Upper lobe of left lung (tissue), 6 donors: ENCODE data around the gene ATOH8. TPM values are rescaled to one million over a fixed set of nuclear protein-coding genes. Genes with fewer than 3 reads are reported as not detected.

Source experiments
- ATAC-seq, 2 donors: fragments of 200-7000 bp; cut with Tn5 transposase; one replicate each; pipeline ENCODE4 v1.9.1; 2022; ENCODE audit warnings: mild to moderate bottlenecking in 2 of 2, moderate library complexity in 2 of 2; ENCODE audit not compliant: low FRiP score in 2 of 2
- DNase-seq, 2 donors: peaks; one replicate each; pipeline ENCODE4 v3.0.0-alpha.2; 2019 to 2020
- H3K27ac ChIP-seq, 4 donors: fragments of 200-600 bp; sonication (generic); one replicate each; pipeline ENCODE4 v1.5.1; 2016 to 2019
- H3K27me3 ChIP-seq, 4 donors: fragments of 200-600 bp; sonication (generic); one replicate each; pipeline ENCODE4 v1.5.1; 2017 to 2019
- H3K36me3 ChIP-seq, 4 donors: fragments of 200-600 bp; sonication (generic); one replicate each; pipeline ENCODE4 v1.5.1; 2016 to 2019
- H3K4me1 ChIP-seq, 4 donors: fragments of 200-600 bp; sonication (generic); one replicate each; pipeline ENCODE4 v1.5.1; 2018 to 2019
- H3K4me3 ChIP-seq, 4 donors: fragments of 200-600 bp; sonication (generic); one replicate each; pipeline ENCODE4 v1.5.1; 2017 to 2019; ENCODE audit warnings: mild to moderate bottlenecking in 2 of 4, moderate library complexity in 1 of 4
- H3K9me3 ChIP-seq, 4 donors: fragments of 200-600 bp; sonication (generic); one replicate each; pipeline ENCODE4 v1.5.1; 2018 to 2019
- EP300 ChIP-seq, 4 donors: sonication (generic); formaldehyde crosslinking; IDR thresholded peaks; one replicate each; pipeline ENCODE4 v1.5.1; 2017; ENCODE audit warnings: antibody characterized with exemption in 4 of 4, control low read depth in 2 of 4
- POLR2A ChIP-seq, 4 donors: fragments of 450-650 bp; IDR thresholded peaks; one replicate each; pipeline ENCODE4 v1.5.1; 2016 to 2017; ENCODE audit warnings: antibody characterized with exemption in 4 of 4, mild to moderate bottlenecking in 2 of 4
- POLR2AphosphoS5 ChIP-seq, 2 donors: sonication (generic); formaldehyde crosslinking; IDR thresholded peaks; one replicate each; pipeline ENCODE4 v1.5.1; 2017; ENCODE audit warnings: antibody characterized with exemption in 2 of 2
- WGBS, 2 donors: methylation state at CpG; one replicate each; pipeline ENCODE4 v1.1.5; 2017 to 2018; 5-methylcytosine and 5-hydroxymethylcytosine counted together
- total RNA-seq, 6 donors: library from RNA; depleted of rRNA in 4 of 6; stranded (reverse); fragments of >200 nt in 4 of 6; gene quantifications; one replicate each; pipeline versions ENCODE4 v1.1.0 to v1.2.1, GENCODE V29; 2016 to 2021
- TF ChIP-seq, protein P1 (sequence below), 6 experiments: fragments of 450-650 bp in 4 of 6; fragments of 200-600 bp in 2 of 6; sonication (generic) in 2 of 6; IDR thresholded peaks; one replicate each; pipeline ENCODE4 v1.5.1; 2016 to 2019; ENCODE audit warnings: antibody characterized with exemption in 6 of 6
- donor health status: DM: no; HTN: no; CAD: no; lungs with moderate emphysema.
- donor health status: DM: no; HTN: yes; CAD: no; lungs with severe emphysema.

ATOH8 gene
- total RNA-seq, 6 donors from 2014 or later = 60.2 to 121 (median 85.1) TPM

DNA sequence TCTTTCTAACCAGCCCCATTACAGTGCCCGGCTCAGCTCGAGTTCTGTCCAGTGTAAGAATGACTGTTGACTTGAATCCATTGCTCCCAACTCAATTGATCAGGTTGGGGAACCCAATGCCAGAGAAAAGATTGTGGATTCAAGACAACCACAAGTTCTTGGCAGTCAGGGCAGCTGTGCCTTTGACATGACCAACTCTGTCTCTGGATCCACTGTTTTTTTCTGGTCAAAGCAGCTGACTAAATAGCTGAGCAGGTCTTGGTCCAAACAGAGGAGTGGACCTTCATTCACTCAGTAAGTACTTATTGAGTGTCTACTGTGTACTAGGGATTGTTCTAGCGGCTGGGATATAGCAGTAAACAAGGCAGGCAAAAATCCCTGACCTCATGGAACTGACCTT lies 6.3 kb upstream of the ATOH8 start:
- peak overlapping the region in 1 of 4 donors; percentile 55 for H3K27ac ChIP-seq
- H3K4me1 ChIP-seq = peaks cover 48 to 71% (median 65%) of the 10 kb centered on the region in 4 donors
- no peak for TF ChIP-seq POLR2A (IDR thresholded peaks at IDR 0.05)
- no peak overlapping the region for H3K4me3 ChIP-seq
- DNase-seq (no peak), ATAC-seq (no peak)
- no peaks in the 10 kb centered on the region for H3K36me3 ChIP-seq
- WGBS, 2 donors = 82 to 90% methylated on average over 3 of the region's 3 CpGs
- H3K9me3 ChIP-seq = no peaks in the 10 kb centered on the region
- H3K27me3 ChIP-seq = no peaks in the 10 kb centered on the region

DNA sequence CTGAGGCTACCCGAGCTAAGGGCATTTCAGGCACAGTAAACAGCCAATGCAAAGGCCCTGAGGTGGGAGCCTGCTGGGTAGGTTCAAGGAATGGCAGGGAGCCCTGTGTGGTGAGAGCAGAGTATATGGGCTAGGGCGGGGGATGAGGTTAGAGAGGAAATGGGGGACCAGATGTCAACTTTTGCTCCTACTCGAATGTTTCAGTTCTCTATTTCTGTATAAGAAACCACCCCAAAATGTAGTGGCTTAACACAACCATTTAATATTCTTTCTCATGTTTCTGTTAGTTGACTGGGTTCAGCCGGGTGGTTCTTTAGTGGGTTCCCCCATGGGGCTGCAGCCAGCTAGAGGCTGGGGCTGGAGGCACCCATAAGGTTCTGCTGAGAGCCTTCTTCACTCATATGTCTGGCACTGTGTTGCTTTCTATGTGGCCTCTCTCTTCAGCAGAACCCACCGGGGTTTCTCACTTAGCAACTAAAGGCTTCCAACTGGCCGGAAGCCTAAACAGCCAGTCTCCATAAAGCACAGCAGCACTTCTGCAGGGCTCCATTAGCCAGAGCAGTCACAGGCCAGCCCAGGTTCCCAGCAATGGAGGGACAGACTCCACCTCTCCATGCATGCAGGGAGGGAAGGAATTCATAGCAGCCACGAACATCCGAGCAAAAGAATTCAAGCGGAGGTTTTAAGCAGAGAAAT lies 5.6 kb upstream of the ATOH8 start:
- Histone ChIP-seq H3K36me3 (no peaks in the 10 kb centered on the region), H3K4me3 (no peak overlapping the region), H3K4me1 (peaks cover 47 to 71% (median 62%) of the 10 kb centered on the region in 4 donors), H3K27ac (peak overlapping the region in 1 of 4 donors; percentile 55), H3K27me3 (peaks cover 0 to under 1% (median 0%) of the 10 kb centered on the region in 4 donors), H3K9me3 (no peaks in the 10 kb centered on the region)
- 76 to 77% methylated on average over 9 of the region's 9 CpGs for WGBS, 2 donors
- TF ChIP-seq POLR2A (IDR thresholded peaks at IDR 0.05) (no peak), EP300 (IDR thresholded peaks at IDR 0.05) (no peak)
- TF ChIP-seq, protein P1, sequence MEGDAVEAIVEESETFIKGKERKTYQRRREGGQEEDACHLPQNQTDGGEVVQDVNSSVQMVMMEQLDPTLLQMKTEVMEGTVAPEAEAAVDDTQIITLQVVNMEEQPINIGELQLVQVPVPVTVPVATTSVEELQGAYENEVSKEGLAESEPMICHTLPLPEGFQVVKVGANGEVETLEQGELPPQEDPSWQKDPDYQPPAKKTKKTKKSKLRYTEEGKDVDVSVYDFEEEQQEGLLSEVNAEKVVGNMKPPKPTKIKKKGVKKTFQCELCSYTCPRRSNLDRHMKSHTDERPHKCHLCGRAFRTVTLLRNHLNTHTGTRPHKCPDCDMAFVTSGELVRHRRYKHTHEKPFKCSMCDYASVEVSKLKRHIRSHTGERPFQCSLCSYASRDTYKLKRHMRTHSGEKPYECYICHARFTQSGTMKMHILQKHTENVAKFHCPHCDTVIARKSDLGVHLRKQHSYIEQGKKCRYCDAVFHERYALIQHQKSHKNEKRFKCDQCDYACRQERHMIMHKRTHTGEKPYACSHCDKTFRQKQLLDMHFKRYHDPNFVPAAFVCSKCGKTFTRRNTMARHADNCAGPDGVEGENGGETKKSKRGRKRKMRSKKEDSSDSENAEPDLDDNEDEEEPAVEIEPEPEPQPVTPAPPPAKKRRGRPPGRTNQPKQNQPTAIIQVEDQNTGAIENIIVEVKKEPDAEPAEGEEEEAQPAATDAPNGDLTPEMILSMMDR (IDR thresholded peaks at IDR 0.05) = no peak
- DNase-seq = no peak
- no peak for ATAC-seq

DNA sequence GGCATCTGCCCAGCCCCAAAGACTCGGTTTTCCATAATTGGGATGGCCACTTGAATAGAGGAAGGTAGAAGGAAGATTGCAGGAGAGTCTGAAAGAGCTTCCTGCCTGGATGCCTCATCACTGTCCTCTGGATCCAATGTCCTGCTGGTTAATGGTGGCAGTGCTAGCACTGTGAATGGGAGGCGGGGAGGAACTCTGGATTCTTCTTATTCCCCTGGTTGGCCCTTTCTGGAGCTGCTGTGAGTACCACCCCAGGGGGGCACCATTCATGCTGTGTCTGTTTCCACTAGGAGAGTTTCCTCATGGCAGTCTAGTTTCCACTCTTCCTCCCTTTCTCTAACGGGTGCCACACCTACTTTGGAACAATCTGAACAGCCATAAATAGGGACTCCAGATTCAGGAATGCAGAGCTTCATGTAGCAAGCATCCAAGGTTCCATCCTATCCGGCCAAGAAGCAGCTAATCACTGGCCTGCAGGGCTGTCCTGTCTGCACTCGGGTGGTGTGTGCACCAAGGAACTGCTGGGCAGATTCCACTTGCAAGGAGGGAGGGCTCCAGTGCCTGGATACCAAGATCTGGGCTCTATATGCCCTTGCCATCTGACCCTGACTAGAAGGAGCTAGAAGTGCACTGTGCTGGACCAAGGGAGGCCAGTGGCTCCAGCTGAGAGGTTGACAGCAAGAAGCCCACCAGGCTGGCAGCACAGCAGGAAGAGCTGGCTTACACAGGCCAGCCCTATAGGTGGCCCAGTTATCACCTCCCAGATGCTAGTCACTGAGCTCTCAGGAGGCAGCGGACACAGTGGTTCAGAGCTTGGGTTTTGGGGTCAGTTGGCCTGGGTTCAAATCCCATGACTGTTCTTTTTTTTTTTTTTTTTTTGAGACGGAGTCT lies 4.6 kb upstream of the ATOH8 start:
- H3K4me1 ChIP-seq = peaks cover 42 to 70% (median 55%) of the 10 kb centered on the region in 4 donors
- DNase-seq = no peak
- H3K27ac ChIP-seq = peak overlapping the region in 3 of 4 donors; percentile 31 to 54 (median 54)
- H3K9me3 ChIP-seq = no peaks in the 10 kb centered on the region
- 52 to 59% methylated on average over 6 to 7 of the region's 7 CpGs for WGBS, 2 donors
- H3K4me3 ChIP-seq = no peak overlapping the region
- no peak for ATAC-seq
- TF ChIP-seq POLR2A (IDR thresholded peaks at IDR 0.05) (no peak), POLR2AphosphoS5 (IDR thresholded peaks at IDR 0.05) (no peak), EP300 (IDR thresholded peaks at IDR 0.05) (no peak)
- TF ChIP-seq, protein P1 (IDR thresholded peaks at IDR 0.05) = no peak
- no peaks in the 10 kb centered on the region for H3K36me3 ChIP-seq
- peaks cover 0 to 11% (median 0%) of the 10 kb centered on the region in 4 donors for H3K27me3 ChIP-seq

DNA sequence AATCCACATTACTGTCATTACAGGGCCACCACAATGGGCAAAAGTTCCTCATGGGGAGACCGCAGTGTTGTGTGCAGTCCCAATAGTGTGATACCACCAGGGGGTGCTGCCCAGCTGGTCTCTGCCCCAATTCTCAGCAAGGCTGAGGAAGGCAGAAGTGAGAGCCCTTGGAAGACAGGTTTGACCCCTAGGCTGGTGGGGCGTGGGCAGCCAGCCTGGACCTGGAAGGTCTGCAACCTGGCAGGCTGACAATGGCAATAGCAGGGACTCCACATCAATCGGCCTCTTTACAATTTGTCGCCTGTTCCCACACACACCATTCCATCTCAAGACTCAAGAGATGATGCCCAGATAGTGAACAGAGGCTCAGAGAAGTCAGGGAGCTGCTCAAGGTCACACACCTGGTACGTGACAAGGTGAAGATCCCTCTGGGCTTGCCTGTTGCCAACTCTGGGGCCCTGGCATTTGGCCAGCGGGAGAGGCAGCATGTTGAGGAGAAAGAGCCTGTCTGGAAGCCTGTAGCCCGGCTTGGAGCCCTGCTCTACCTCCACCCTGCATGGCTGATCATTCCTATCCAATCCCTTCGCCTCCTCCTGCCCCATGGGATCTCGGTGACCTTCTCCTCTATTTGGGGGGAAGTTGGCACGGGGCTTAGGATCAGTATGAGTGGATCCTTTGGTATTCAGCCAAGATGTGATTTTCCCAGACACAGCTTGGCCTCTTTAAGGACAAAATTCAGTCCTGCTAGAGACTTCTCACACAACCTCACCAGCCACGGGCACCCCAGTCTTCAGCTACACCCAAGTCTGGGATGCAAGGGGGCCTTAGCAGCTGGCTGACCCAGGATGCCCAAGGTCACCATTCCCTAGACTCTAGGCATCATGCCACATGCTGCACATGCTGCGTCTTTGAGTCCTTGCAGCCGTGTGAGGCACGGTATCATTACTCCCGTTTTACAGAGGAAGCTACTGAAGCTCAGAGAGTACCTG lies 2.9 kb upstream of the ATOH8 start:
- Histone ChIP-seq H3K4me1 (peaks cover 44 to 73% (median 50%) of the 10 kb centered on the region in 4 donors), H3K27ac (peak overlapping the region in 3 of 4 donors; percentile 20 to 52 (median 43))

More for the DNA sequence above, 2.9 kb upstream of the ATOH8 start:
- DNase-seq (peak in 1 of 2 donors; percentile 83), ATAC-seq (peak; percentile 67 to 78)
- H3K9me3 ChIP-seq = no peaks in the 10 kb centered on the region
- 46 to 53% methylated on average over 13 to 14 of the region's 15 CpGs for WGBS, 2 donors
- TF ChIP-seq EP300 (IDR thresholded peaks at IDR 0.05) = no peak
- TF ChIP-seq, protein P1 (IDR thresholded peaks at IDR 0.05) = peak; percentile 68 to 86 (median 82)
- H3K4me3 ChIP-seq = no peak overlapping the region
- H3K36me3 ChIP-seq = no peaks in the 10 kb centered on the region
- H3K27me3 ChIP-seq = peaks cover 0 to 13% (median 0%) of the 10 kb centered on the region in 4 donors
